Common myeloid progenitor, CD34-positive (primary cell): ENCODE measurements around the gene PGP.

ENCODE experiments used
- CTCF ChIA-PET: fragments of 350-600 bp; sonication (Branson Sonifier 250); formaldehyde crosslinking; loops from one replicate; lab custom pipeline; 2021; ENCODE audit warnings: antibody characterized with exemption; lab: Charles Lee
- POLR2A ChIA-PET: fragments of 350-600 bp; sonication (Branson Sonifier 250); formaldehyde crosslinking; loops from one replicate; lab custom pipeline; 2021; ENCODE audit warnings: antibody characterized with exemption; lab: Charles Lee
- DNase-seq, 3 donors: peaks; one replicate each; pipeline versions ENCODE4 v3.0.0 to v3.0.0-alpha.2; 2013
- H3K27ac ChIP-seq, 2 experiments: 1 replicate in 1 of 2; 2 replicates in 1 of 2; pipeline ENCODE4 v1.7.0; 2013; ENCODE audit warnings: inconsistent platforms in 2 of 2, low read length in 2 of 2, mild to moderate bottlenecking in 2 of 2, low read depth in 1 of 2, moderate library complexity in 1 of 2; ENCODE audit not compliant: severe bottlenecking in 2 of 2, insufficient read depth in 1 of 2, poor library complexity in 1 of 2
- H3K27me3 ChIP-seq, 5 experiments: replicated peaks in 2 of 5; 1 replicate in 3 of 5; 2 replicates in 2 of 5; pipeline versions ENCODE4 v1.6.1 to v1.7.0; 2013; ENCODE audit warnings: low read length in 4 of 5, mild to moderate bottlenecking in 2 of 5, moderate library complexity in 2 of 5, inconsistent platforms in 1 of 5; ENCODE audit not compliant: insufficient read depth in 5 of 5, control insufficient read depth in 4 of 5
- H3K36me3 ChIP-seq, 4 experiments: 1 replicate in 2 of 4; 2 replicates in 2 of 4; pipeline versions ENCODE4 v1.6.1 to v1.7.0; 2013; ENCODE audit warnings: low read length in 3 of 4, control low read depth in 1 of 4, mild to moderate bottlenecking in 1 of 4; ENCODE audit not compliant: control insufficient read depth in 4 of 4, insufficient read depth in 4 of 4
- H3K4me1 ChIP-seq, 4 experiments: 1 replicate in 3 of 4; 2 replicates in 1 of 4; pipeline versions ENCODE4 v1.6.1 to v1.7.1; 2013; ENCODE audit warnings: low read length in 3 of 4, mild to moderate bottlenecking in 3 of 4, control low read depth in 1 of 4, inconsistent platforms in 1 of 4, moderate library complexity in 1 of 4; ENCODE audit not compliant: control insufficient read depth in 4 of 4, insufficient read depth in 4 of 4; ENCODE audit errors: control extremely low read depth in 1 of 4
- H3K4me3 ChIP-seq, 7 experiments: 1 replicate in 4 of 7; 2 replicates in 3 of 7; pipeline versions ENCODE4 v1.5.1 to v1.7.0; 2013; ENCODE audit warnings: mild to moderate bottlenecking in 7 of 7, low read length in 6 of 7, moderate library complexity in 6 of 7, inconsistent platforms in 2 of 7, low read depth in 2 of 7, control low read depth in 1 of 7; ENCODE audit not compliant: insufficient read depth in 4 of 7, control insufficient read depth in 1 of 7; ENCODE audit errors: extremely low read depth in 1 of 7
- H3K9me3 ChIP-seq, 5 experiments: 1 replicate in 4 of 5; 2 replicates in 1 of 5; pipeline versions ENCODE4 v1.6.1 to v1.7.1; 2013; ENCODE audit warnings: low read length in 4 of 5, mild to moderate bottlenecking in 2 of 5, inconsistent platforms in 1 of 5, low read depth in 1 of 5, moderate library complexity in 1 of 5; ENCODE audit not compliant: control insufficient read depth in 4 of 5, insufficient read depth in 2 of 5; ENCODE audit errors: control extremely low read depth in 1 of 5
- WGBS: methylation state at CpG from one replicate; pipeline ENCODE4 v1.1.5; 2013; ENCODE audit not compliant: insufficient coverage; 5-methylcytosine and 5-hydroxymethylcytosine counted together

PGP gene

GRCh38 chr16:2223221-2223941, 8.7 kb upstream of the PGP start, which contains the start of gene E4F1:
Gene E4F1, plus strand, starts transcription at chr16:2223591. Its CDS starts 23 bp downstream, at chr16:2223614.
- 0% methylated on average over 60 of the region's 82 CpGs for WGBS
- ChIA-PET POLR2A (interaction anchor here (0.9 to 1.0 kb wide), 2 partner anchors 12 to 83 kb away, joined by 3 read pairs; no protein-coding TSS in a partner anchor), CTCF (no interaction called here)
- peak; percentile 100 for DNase-seq
- H3K9me3 ChIP-seq, result no peaks in the 10 kb centered on the region
- H3K4me1 ChIP-seq, result peaks cover 0 to 15% (median 14%) of the 10 kb centered on the region in 4 experiments
- H3K36me3 ChIP-seq, result peaks cover 0 to 17% (median 7%) of the 10 kb centered on the region in 4 experiments
- no peaks in the 10 kb centered on the region for H3K27me3 ChIP-seq
- H3K4me3 ChIP-seq, result peak within 1 kb of the TSS; percentile 77 to 97 (median 90)
- peak within 1 kb of the TSS; percentile 74 to 90 for H3K27ac ChIP-seq

GRCh38 chr16:2216330-2216729, 1.7 kb upstream of the PGP start:
- H3K4me1 ChIP-seq, result peaks cover 5 to 27% (median 20%) of the 10 kb centered on the region in 4 experiments
- no peak overlapping the region for H3K27ac ChIP-seq
- H3K27me3 ChIP-seq, result peaks cover 0 to 7% (median 0%) of the 10 kb centered on the region in 5 experiments
- WGBS, result 95% methylated on average over 3 of the region's 4 CpGs
- peaks cover 0 to 17% (median 4%) of the 10 kb centered on the region in 4 experiments for H3K36me3 ChIP-seq
- no peaks in the 10 kb centered on the region for H3K9me3 ChIP-seq
- ChIA-PET CTCF (interaction anchor here (0.9 kb wide), 1 partner anchor 9 kb away, joined by 3 read pairs; no protein-coding TSS in a partner anchor), POLR2A (no interaction called here)
- H3K4me3 ChIP-seq, result no peak overlapping the region
- no peak for DNase-seq

GRCh38 chr16:2213817-2214718, 572 bp downstream of the PGP start:
- peak overlapping the region; percentile 35 to 92 (median 76) for H3K4me3 ChIP-seq
- peaks cover 0 to 7% (median 0%) of the 10 kb centered on the region in 5 experiments for H3K27me3 ChIP-seq
- no peaks in the 10 kb centered on the region for H3K9me3 ChIP-seq
- peaks cover 5 to 27% (median 20%) of the 10 kb centered on the region in 4 experiments for H3K4me1 ChIP-seq
- DNase-seq, result peak in 2 of 3 donors; percentile 29 to 34
- CTCF ChIA-PET, result no interaction called here
- WGBS, result 2% methylated on average over 70 of the region's 98 CpGs
- POLR2A ChIA-PET, result interaction anchor here (0.6 to 1.8 kb wide), 2 partner anchors 9 to 241 kb away, joined by 3 to 5 read pairs; partner anchors contain the start of gene MLST8
- peak overlapping the region in 1 of 2 experiments; percentile 64 for H3K27ac ChIP-seq
- H3K36me3 ChIP-seq, result peaks cover 0 to 34% (median 15%) of the 10 kb centered on the region in 4 experiments

- DNase-seq, result no peak
- peaks cover 0 to 48% (median 26%) of the 10 kb centered on the region in 4 experiments for H3K36me3 ChIP-seq
- H3K27ac ChIP-seq, result no peak overlapping the region
- 89% methylated on average over 17 of the region's 19 CpGs for WGBS
- POLR2A ChIA-PET, result interaction anchor here (0.7 kb wide), 1 partner anchor 24 kb away, joined by 5 read pairs; no protein-coding TSS in a partner anchor
- H3K9me3 ChIP-seq, result no peaks in the 10 kb centered on the region
- H3K4me1 ChIP-seq, result peaks cover 5 to 27% (median 20%) of the 10 kb centered on the region in 4 experiments
- peaks cover 0 to 7% (median 0%) of the 10 kb centered on the region in 5 experiments for H3K27me3 ChIP-seq
- CTCF ChIA-PET, result no interaction called here
- peak overlapping the region in 1 of 7 experiments; percentile 92 for H3K4me3 ChIP-seq
Observed at GRCh38 chr16:2212362-2213324, 2.0 kb downstream of the PGP start.

- H3K27ac ChIP-seq, result no peak overlapping the region
- H3K4me3 ChIP-seq, result peak overlapping the region in 1 of 7 experiments; percentile 92
- peaks cover 0 to 7% (median 0%) of the 10 kb centered on the region in 5 experiments for H3K27me3 ChIP-seq
- DNase-seq, result no peak
- ChIA-PET CTCF (no interaction called here), POLR2A (no interaction called here)
- 100% methylated on average over 6 of the region's 11 CpGs for WGBS
- peaks cover 5 to 27% (median 20%) of the 10 kb centered on the region in 4 experiments for H3K4me1 ChIP-seq
- H3K9me3 ChIP-seq, result no peaks in the 10 kb centered on the region
- peaks cover 6 to 56% (median 33%) of the 10 kb centered on the region in 4 experiments for H3K36me3 ChIP-seq
Observed at GRCh38 chr16:2211923-2212347, 2.7 kb downstream of the PGP start.
